Smooth muscle cell of the brain vasculature (primary cell): ENCODE data around the gene ROCK2.
"Not testable (repeated sequence)": the region's sequence is repeated elsewhere in the genome, so short reads cannot be mapped to it uniquely, and the experiment has no call there.

ENCODE experiments used
- DNase-seq: peaks from one replicate; pipeline ENCODE4 v3.0.0-alpha.2; 2012; ENCODE audit warnings: low read depth, low spot score

Gene ROCK2

GRCh38 chr2:11340717-11341116 is 3.7 kb downstream of the ROCK2 start:
- no peak for DNase-seq

- no peak for DNase-seq
Measured at GRCh38 chr2:11339508-11340083, 4.8 kb downstream of the ROCK2 start.

GRCh38 chr2:11338580-11338979 is 5.9 kb downstream of the ROCK2 start:
- DNase-seq: no peak

GRCh38 chr2:11337909-11338308 is 6.5 kb downstream of the ROCK2 start:
- DNase-seq: no peak

GRCh38 chr2:11336189-11336588 is 8.2 kb downstream of the ROCK2 start:
- DNase-seq: no peak

GRCh38 chr2:11333427-11334183 is 10.8 kb downstream of the ROCK2 start:
- DNase-seq: no peak

GRCh38 chr2:11332596-11332995 is 11.8 kb downstream of the ROCK2 start:
- no peak for DNase-seq

GRCh38 chr2:11330457-11331142 is 13.8 kb downstream of the ROCK2 start:
- DNase-seq: no peak

GRCh38 chr2:11329776-11330175 is 14.7 kb downstream of the ROCK2 start:
- no peak for DNase-seq

- not testable (repeated sequence) for DNase-seq
Measured at GRCh38 chr2:11328522-11328921, 15.9 kb downstream of the ROCK2 start.

- no peak for DNase-seq
Measured at GRCh38 chr2:11327871-11328270, 16.6 kb downstream of the ROCK2 start.

GRCh38 chr2:11326677-11327211 is 17.7 kb downstream of the ROCK2 start:
- DNase-seq: no peak

GRCh38 chr2:11325961-11326676 is 18.3 kb downstream of the ROCK2 start:
- no peak for DNase-seq

- DNase-seq: no peak
Measured at GRCh38 chr2:11321847-11322246, 22.6 kb downstream of the ROCK2 start.

GRCh38 chr2:11320698-11321492 is 23.5 kb downstream of the ROCK2 start:
- no peak for DNase-seq

- no peak for DNase-seq
Measured at GRCh38 chr2:11319939-11320338, 24.5 kb downstream of the ROCK2 start.

GRCh38 chr2:11315074-11315705 is 29.2 kb downstream of the ROCK2 start:
- no peak for DNase-seq

GRCh38 chr2:11314487-11314886 is 29.9 kb downstream of the ROCK2 start:
- no peak for DNase-seq

GRCh38 chr2:11312770-11313471 is 31.5 kb downstream of the ROCK2 start:
- DNase-seq: no peak

GRCh38 chr2:11311543-11311942 is 32.9 kb downstream of the ROCK2 start:
- no peak for DNase-seq
